ENCODE results near the gene FSTL5. TPM values are rescaled to one million over a fixed set of nuclear protein-coding genes. Genes with fewer than 3 reads are reported as not detected.

The FSTL5 gene
- total and polyA plus RNA-seq, 2 donors (not counting 3 experiments of a cell fraction or from before 2014, with no cell fraction given): 1.3 to 1.9 TPM

- H3K9ac ChIP-seq (replicated peaks; ENCODE audit: extremely low read depth, insufficient read depth, low read length): no peak overlapping the region
- POLR2A ChIA-PET: no interaction called here
- no peak for DNase-seq (ENCODE audit: low read depth, low spot score)
- no peak overlapping the region for H3K27ac ChIP-seq (ENCODE audit: insufficient read depth, low read depth, low read length)
- BruUV-seq (replicated peaks): no TSS peak
- H3K79me2 ChIP-seq (ENCODE audit: control insufficient read depth, insufficient read depth, low read length): no peaks in the 10 kb centered on the region
- H3K27me3 ChIP-seq (ENCODE audit: control insufficient read depth in 2 of 2, insufficient read depth in 2 of 2, low read length in 2 of 2): no peaks in the 10 kb centered on the region
- H3K4me1 ChIP-seq (ENCODE audit: control insufficient read depth, extremely low read depth, insufficient read depth, low read length): no peaks in the 10 kb centered on the region
- H3K9me1 ChIP-seq (replicated peaks; ENCODE audit: control insufficient read depth, extremely low read depth, insufficient read depth, low read length): no peaks in the 10 kb centered on the region
- dilution Hi-C loops (cut with MboI; ENCODE audit: extremely low pct_ligation_motif_present, low sequenced_read_pairs) (no loop called here), intact Hi-C loops (cut with micrococcal nuclease) (no loop called here)
- no peak overlapping the region for H3K4me3 ChIP-seq (replicated peaks in 1 of 3; ENCODE audit: insufficient read depth in 1 of 3, low read depth in 1 of 3, low read length in 3 of 3)
- H3K9me3 ChIP-seq (replicated peaks; ENCODE audit: control insufficient read depth, insufficient read depth, low read length): no peaks in the 10 kb centered on the region
- no peak overlapping the region for H3K4me2 ChIP-seq (ENCODE audit: insufficient read depth, low read length)
- H3K36me3 ChIP-seq (ENCODE audit: control insufficient read depth in 2 of 2, extremely low read depth in 1 of 2, insufficient read depth in 2 of 2, low read length in 2 of 2): no peaks in the 10 kb centered on the region
- CTCF ChIA-PET: no interaction called here
- no peaks in the 10 kb centered on the region for H4K20me1 ChIP-seq (replicated peaks; ENCODE audit: control insufficient read depth, extremely low read depth, insufficient read depth, low read length)
- H2AFZ ChIP-seq (ENCODE audit: low read depth, low read length): no peak overlapping the region
- no peak for FAIRE-seq
- TF ChIP-seq FOS (IDR thresholded peaks at IDR 0.05; ENCODE audit: borderline replicate concordance, insufficient read depth, low read length): no peak
- TF ChIP-seq POLR2A (IDR thresholded peaks at IDR 0.05; ENCODE audit: low read depth, low read length): no peak
- TF ChIP-seq GATA2 (IDR thresholded peaks at IDR 0.05; ENCODE audit: insufficient read depth, insufficient read length, low read depth, low read length): no peak
- no peak for TF ChIP-seq MYC (IDR thresholded peaks at IDR 0.05; ENCODE audit: low read depth, low read length)
- TF ChIP-seq JUN (IDR thresholded peaks at IDR 0.05; ENCODE audit: borderline replicate concordance, insufficient read depth, insufficient read length, low read depth): no peak
- TF ChIP-seq POLR2AphosphoS5 (IDR thresholded peaks at IDR 0.05; ENCODE audit: insufficient read depth, low read depth, low read length): no peak
- TF ChIP-seq EZH2 (IDR thresholded peaks at IDR 0.05; ENCODE audit: borderline replicate concordance, low read depth, low read length, severe bottlenecking): no peak
- TF ChIP-seq, protein P1, sequence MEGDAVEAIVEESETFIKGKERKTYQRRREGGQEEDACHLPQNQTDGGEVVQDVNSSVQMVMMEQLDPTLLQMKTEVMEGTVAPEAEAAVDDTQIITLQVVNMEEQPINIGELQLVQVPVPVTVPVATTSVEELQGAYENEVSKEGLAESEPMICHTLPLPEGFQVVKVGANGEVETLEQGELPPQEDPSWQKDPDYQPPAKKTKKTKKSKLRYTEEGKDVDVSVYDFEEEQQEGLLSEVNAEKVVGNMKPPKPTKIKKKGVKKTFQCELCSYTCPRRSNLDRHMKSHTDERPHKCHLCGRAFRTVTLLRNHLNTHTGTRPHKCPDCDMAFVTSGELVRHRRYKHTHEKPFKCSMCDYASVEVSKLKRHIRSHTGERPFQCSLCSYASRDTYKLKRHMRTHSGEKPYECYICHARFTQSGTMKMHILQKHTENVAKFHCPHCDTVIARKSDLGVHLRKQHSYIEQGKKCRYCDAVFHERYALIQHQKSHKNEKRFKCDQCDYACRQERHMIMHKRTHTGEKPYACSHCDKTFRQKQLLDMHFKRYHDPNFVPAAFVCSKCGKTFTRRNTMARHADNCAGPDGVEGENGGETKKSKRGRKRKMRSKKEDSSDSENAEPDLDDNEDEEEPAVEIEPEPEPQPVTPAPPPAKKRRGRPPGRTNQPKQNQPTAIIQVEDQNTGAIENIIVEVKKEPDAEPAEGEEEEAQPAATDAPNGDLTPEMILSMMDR (IDR thresholded peaks at IDR 0.05; ENCODE audit: extremely low read depth in 1 of 2, insufficient read depth in 1 of 2, low read depth in 1 of 2, low read length in 2 of 2): no peak
- no peak for TF ChIP-seq MAX (IDR thresholded peaks at IDR 0.05; ENCODE audit: insufficient read depth, insufficient read length)
Observed at GRCh38 chr4:162059656-162060055, 104.1 kb downstream of the FSTL5 start.

Measured in endothelial cell of umbilical vein (primary cell).